ENCODE results near the gene DDI2. TPM values are rescaled to one million over a fixed set of nuclear protein-coding genes. Genes with fewer than 3 reads are reported as not detected.
A peak's percentile ranks its signal among the peaks of the same experiment; 100 is the strongest.

The DDI2 gene
- total and polyA plus RNA-seq, 9 donors: 12.3 to 24.1 (median 19.2) TPM

- no peaks in the 10 kb centered on the region for H3K9me3 ChIP-seq (replicated peaks; ENCODE audit: control insufficient read depth, low read depth, low read length)
- no peak overlapping the region for H3K4me3 ChIP-seq (ENCODE audit: low read length)
- no peak overlapping the region for H3K27ac ChIP-seq (ENCODE audit: low read length)
- DNase-seq: no peak
- H3K36me3 ChIP-seq (ENCODE audit: control insufficient read depth, insufficient read depth, low read length): no peaks in the 10 kb centered on the region
- no peaks in the 10 kb centered on the region for H3K4me1 ChIP-seq (ENCODE audit: control insufficient read depth, insufficient read depth, low read length)
- H3K27me3 ChIP-seq (ENCODE audit: control insufficient read depth, insufficient read depth, low read length): no peaks in the 10 kb centered on the region
- WGBS (ENCODE audit: insufficient coverage): 94% methylated on average over 3 of the region's 6 CpGs
These were observed 59.7 kb downstream of the DDI2 start for GRCh38 chr1:15676688-15677661.

- DNase-seq: no peak
- WGBS (ENCODE audit: insufficient coverage): 100% methylated on average over 1 of the region's 1 CpG
- H3K36me3 ChIP-seq (ENCODE audit: control insufficient read depth, insufficient read depth, low read length): no peaks in the 10 kb centered on the region
- H3K4me1 ChIP-seq (ENCODE audit: control insufficient read depth, insufficient read depth, low read length): peaks cover 6% of the 10 kb centered on the region
- H3K27me3 ChIP-seq (ENCODE audit: control insufficient read depth, insufficient read depth, low read length): no peaks in the 10 kb centered on the region
- no peak overlapping the region for H3K4me3 ChIP-seq (ENCODE audit: low read length)
- H3K27ac ChIP-seq (ENCODE audit: low read length): no peak overlapping the region
- H3K9me3 ChIP-seq (replicated peaks; ENCODE audit: control insufficient read depth, low read depth, low read length): no peaks in the 10 kb centered on the region
These were observed 61.3 kb downstream of the DDI2 start for GRCh38 chr1:15678578-15678977.

- Histone ChIP-seq H3K4me3 (ENCODE audit: low read length) (no peak overlapping the region), H3K4me1 (ENCODE audit: control insufficient read depth, insufficient read depth, low read length) (peaks cover 12% of the 10 kb centered on the region), H3K27ac (ENCODE audit: low read length) (no peak overlapping the region), H3K27me3 (ENCODE audit: control insufficient read depth, insufficient read depth, low read length) (no peaks in the 10 kb centered on the region), H3K36me3 (ENCODE audit: control insufficient read depth, insufficient read depth, low read length) (no peaks in the 10 kb centered on the region), H3K9me3 (replicated peaks; ENCODE audit: control insufficient read depth, low read depth, low read length) (no peaks in the 10 kb centered on the region)
- WGBS (ENCODE audit: insufficient coverage): 92% methylated on average over 7 of the region's 11 CpGs
- no peak for DNase-seq
These were observed 62.9 kb downstream of the DDI2 start for GRCh38 chr1:15680131-15680530.

GRCh38 chr1:15680561-15681348 lies 63.5 kb downstream of the DDI2 start:
- DNase-seq: no peak
- Histone ChIP-seq H3K4me3 (ENCODE audit: low read length) (no peak overlapping the region), H3K4me1 (ENCODE audit: control insufficient read depth, insufficient read depth, low read length) (peaks cover 13% of the 10 kb centered on the region), H3K27me3 (ENCODE audit: control insufficient read depth, insufficient read depth, low read length) (no peaks in the 10 kb centered on the region), H3K27ac (ENCODE audit: low read length) (no peak overlapping the region), H3K9me3 (replicated peaks; ENCODE audit: control insufficient read depth, low read depth, low read length) (no peaks in the 10 kb centered on the region), H3K36me3 (ENCODE audit: control insufficient read depth, insufficient read depth, low read length) (no peaks in the 10 kb centered on the region)
- no CpG with 5 or more reads among the region's 7 CpGs for WGBS (ENCODE audit: insufficient coverage)

- no peak for DNase-seq
- Histone ChIP-seq H3K4me1 (ENCODE audit: control insufficient read depth, insufficient read depth, low read length) (peaks cover 17% of the 10 kb centered on the region), H3K27me3 (ENCODE audit: control insufficient read depth, insufficient read depth, low read length) (no peaks in the 10 kb centered on the region), H3K27ac (ENCODE audit: low read length) (peak overlapping the region; percentile 9), H3K9me3 (replicated peaks; ENCODE audit: control insufficient read depth, low read depth, low read length) (no peaks in the 10 kb centered on the region), H3K36me3 (ENCODE audit: control insufficient read depth, insufficient read depth, low read length) (no peaks in the 10 kb centered on the region), H3K4me3 (ENCODE audit: low read length) (no peak overlapping the region)
- 78% methylated on average over 7 of the region's 12 CpGs for WGBS (ENCODE audit: insufficient coverage)
These were observed 64.4 kb downstream of the DDI2 start for GRCh38 chr1:15681349-15682292.

- H3K4me1 ChIP-seq (ENCODE audit: control insufficient read depth, insufficient read depth, low read length): peaks cover 17% of the 10 kb centered on the region
- DNase-seq: no peak
- H3K4me3 ChIP-seq (ENCODE audit: low read length): no peak overlapping the region
- 82% methylated on average over 4 of the region's 4 CpGs for WGBS (ENCODE audit: insufficient coverage)
- H3K9me3 ChIP-seq (replicated peaks; ENCODE audit: control insufficient read depth, low read depth, low read length): no peaks in the 10 kb centered on the region
- H3K27me3 ChIP-seq (ENCODE audit: control insufficient read depth, insufficient read depth, low read length): no peaks in the 10 kb centered on the region
- no peaks in the 10 kb centered on the region for H3K36me3 ChIP-seq (ENCODE audit: control insufficient read depth, insufficient read depth, low read length)
- H3K27ac ChIP-seq (ENCODE audit: low read length): peak overlapping the region; percentile 20
These were observed 65.7 kb downstream of the DDI2 start for GRCh38 chr1:15682936-15683341.

- no peaks in the 10 kb centered on the region for H3K9me3 ChIP-seq (replicated peaks; ENCODE audit: control insufficient read depth, low read depth, low read length)
- H3K4me1 ChIP-seq (ENCODE audit: control insufficient read depth, insufficient read depth, low read length): peaks cover 17% of the 10 kb centered on the region
- DNase-seq: no peak
- H3K36me3 ChIP-seq (ENCODE audit: control insufficient read depth, insufficient read depth, low read length): no peaks in the 10 kb centered on the region
- peak overlapping the region; percentile 95 for H3K27ac ChIP-seq (ENCODE audit: low read length)
- H3K4me3 ChIP-seq (ENCODE audit: low read length): peak overlapping the region; percentile 90
- 38% methylated on average over 17 of the region's 18 CpGs for WGBS (ENCODE audit: insufficient coverage)
- H3K27me3 ChIP-seq (ENCODE audit: control insufficient read depth, insufficient read depth, low read length): no peaks in the 10 kb centered on the region
These were observed 66.2 kb downstream of the DDI2 start for GRCh38 chr1:15683345-15684039.

GRCh38 chr1:15684042-15684461 lies 66.8 kb downstream of the DDI2 start, which contains the start of gene PLEKHM2:
PLEKHM2 (plus strand) TSS chr1:15684320; CDS start chr1:15684559, 239 bp downstream.
- DNase-seq: peak; percentile 70
- no peaks in the 10 kb centered on the region for H3K36me3 ChIP-seq (ENCODE audit: control insufficient read depth, insufficient read depth, low read length)
- peaks cover 17% of the 10 kb centered on the region for H3K4me1 ChIP-seq (ENCODE audit: control insufficient read depth, insufficient read depth, low read length)
- H3K9me3 ChIP-seq (replicated peaks; ENCODE audit: control insufficient read depth, low read depth, low read length): no peaks in the 10 kb centered on the region
- H3K4me3 ChIP-seq (ENCODE audit: low read length): peak within 1 kb of the TSS; percentile 90
- H3K27ac ChIP-seq (ENCODE audit: low read length): peak within 1 kb of the TSS; percentile 95
- WGBS (ENCODE audit: insufficient coverage): under 1% methylated on average over 52 of the region's 52 CpGs
- no peaks in the 10 kb centered on the region for H3K27me3 ChIP-seq (ENCODE audit: control insufficient read depth, insufficient read depth, low read length)
